ENCODE data around the gene FNDC3B.

Gene FNDC3B

DNA sequence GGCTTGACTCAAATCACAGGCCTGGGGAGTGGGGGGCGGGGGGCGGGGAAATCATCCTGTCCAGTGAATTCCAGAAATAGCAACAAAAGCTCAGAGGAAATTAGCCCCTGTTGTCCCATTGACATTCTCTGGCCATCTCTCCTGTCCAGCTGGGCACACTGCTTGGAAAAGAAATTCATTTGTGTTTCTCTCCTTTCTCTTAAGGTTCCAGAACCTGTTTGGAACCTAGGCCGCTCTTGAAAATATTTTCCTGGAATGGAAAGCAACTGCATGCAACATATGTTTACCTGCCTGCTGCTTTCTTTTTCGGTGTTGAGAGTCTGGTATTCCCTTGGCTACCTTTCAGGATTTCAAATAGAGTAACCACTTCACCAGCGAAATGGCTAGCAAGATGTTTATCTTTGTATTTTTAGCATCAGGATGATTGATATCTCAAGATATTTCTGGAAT, 239.8 kb downstream of the FNDC3B start:
- no peak for DNase-seq (ENCODE audit: low read depth in 3 of 3, low spot score in 1 of 3)

DNA sequence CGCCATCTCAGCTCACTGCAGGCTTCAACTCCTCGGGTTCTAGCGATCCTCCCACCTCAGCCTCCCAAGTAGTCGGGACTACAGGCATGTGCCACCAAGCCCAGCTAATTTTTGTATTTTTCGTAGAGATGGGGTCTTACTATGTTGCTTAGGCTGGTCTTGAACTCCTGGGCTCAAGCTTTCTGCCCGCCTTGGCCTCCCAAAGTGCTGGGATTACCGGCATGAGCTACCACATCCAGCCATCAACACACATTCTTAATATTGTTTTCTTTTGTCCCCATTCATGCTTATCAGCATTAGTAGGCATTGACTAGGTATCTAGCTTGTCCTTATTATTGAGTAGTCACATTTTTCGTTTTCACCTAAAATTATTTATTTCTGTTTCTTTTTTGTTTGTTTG, 240.6 kb downstream of the FNDC3B start:
- DNase-seq (ENCODE audit: low read depth in 3 of 3, low spot score in 1 of 3) = no peak

GRCh38 chr3:172280406-172281051, 241.2 kb downstream of the FNDC3B start:
- no peak for DNase-seq (ENCODE audit: low read depth in 3 of 3, low spot score in 1 of 3)

DNA sequence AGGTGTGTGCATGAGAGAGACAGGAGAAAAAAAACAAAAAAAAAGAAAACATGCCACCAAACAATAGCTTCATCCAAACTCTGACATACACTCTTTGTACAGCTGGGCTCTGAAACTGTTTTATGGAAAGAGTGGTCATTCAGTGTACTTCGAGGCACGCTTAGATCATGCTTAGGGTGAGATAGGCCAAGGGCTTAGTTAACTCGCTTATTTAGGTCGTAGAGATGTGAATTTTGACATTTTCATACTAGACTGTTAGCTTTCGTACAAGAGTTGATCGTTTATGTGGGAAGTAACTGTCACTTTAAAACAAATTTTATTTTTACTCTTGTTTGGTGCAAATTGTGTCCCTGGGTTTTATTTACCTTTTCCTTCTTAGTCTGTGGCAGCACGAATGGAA, 242.5 kb downstream of the FNDC3B start:
- no peak for DNase-seq (ENCODE audit: low read depth in 3 of 3, low spot score in 1 of 3)

- no peak for DNase-seq (ENCODE audit: low read depth in 3 of 3, low spot score in 1 of 3)
Measured at GRCh38 chr3:172282850-172283249, 243.5 kb downstream of the FNDC3B start.

GRCh38 chr3:172283841-172284357, 244.5 kb downstream of the FNDC3B start:
- no peak for DNase-seq (ENCODE audit: low read depth in 3 of 3, low spot score in 1 of 3)

DNA sequence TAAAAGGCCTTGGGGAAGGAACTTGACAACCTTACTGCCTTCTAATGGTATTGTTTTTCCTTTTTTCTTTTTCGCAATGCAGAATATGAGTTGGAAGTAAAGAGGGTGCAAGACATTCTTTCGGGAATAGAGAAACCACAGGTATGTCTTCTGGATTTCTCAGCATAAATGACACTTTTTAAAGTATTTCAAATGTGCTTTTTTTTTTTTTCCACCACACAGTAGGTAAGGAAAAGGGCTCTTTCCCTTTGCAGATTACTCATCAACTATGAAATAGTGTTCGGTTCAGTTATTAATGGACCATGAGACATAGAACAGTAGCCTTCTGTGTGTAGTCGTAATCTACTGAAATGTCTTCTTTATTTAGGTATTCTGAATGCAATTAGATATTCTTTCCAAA, 246.5 kb downstream of the FNDC3B start:
- DNase-seq (ENCODE audit: low read depth in 3 of 3, low spot score in 1 of 3) = no peak

GRCh38 chr3:172286548-172287148, 247.3 kb downstream of the FNDC3B start:
- DNase-seq (ENCODE audit: low read depth in 3 of 3, low spot score in 1 of 3) = no peak

GRCh38 chr3:172287937-172288477, 248.6 kb downstream of the FNDC3B start:
- no peak for DNase-seq (ENCODE audit: low read depth in 3 of 3, low spot score in 1 of 3)

DNA sequence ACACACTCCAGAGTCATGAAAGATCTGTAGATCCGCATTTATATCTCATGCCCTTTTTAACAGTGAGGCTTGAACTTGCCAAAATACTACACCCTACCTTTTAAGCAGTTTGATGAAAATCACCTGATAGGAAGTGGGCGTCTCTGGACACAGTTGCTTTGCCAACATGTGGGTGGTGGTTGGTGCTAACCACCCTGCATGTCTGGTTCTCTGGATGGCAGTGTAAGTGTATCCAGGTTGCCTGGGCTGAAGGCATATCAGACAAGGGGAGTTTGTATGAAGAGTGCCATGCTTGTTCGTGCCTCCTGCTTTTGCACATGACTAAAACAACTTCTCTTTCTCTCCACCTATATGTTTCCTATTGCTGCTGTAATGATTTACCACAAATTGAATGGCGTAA, 249.3 kb downstream of the FNDC3B start:
- no peak for DNase-seq (ENCODE audit: low read depth in 3 of 3, low spot score in 1 of 3)

GRCh38 chr3:172289583-172289982, 250.2 kb downstream of the FNDC3B start:
- no peak for DNase-seq (ENCODE audit: low read depth in 3 of 3, low spot score in 1 of 3)

- no peak for DNase-seq (ENCODE audit: low read depth in 3 of 3, low spot score in 1 of 3)
Measured at GRCh38 chr3:172290457-172290856, 251.1 kb downstream of the FNDC3B start.

DNA sequence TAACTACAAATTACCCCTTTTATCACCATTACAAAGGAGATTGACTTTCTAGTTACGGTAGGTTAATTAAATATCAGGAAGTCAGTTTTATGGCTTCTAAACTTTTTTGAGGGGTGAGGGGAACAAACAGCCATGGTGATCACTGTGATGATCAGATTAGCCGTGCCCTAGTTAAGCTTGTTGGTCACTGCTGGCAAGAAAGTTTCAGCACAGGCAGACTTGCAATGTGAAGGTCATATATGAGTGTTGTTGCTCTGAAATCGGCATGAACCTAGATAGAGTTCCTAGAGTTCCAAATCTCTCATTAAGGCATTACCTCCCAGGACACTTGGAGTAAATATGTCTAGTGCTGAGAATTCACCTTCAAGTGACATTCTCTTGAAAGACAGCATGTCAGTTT, 252.3 kb downstream of the FNDC3B start:
- DNase-seq (ENCODE audit: low read depth in 3 of 3, low spot score in 1 of 3) = no peak

- no peak for DNase-seq (ENCODE audit: low read depth in 3 of 3, low spot score in 1 of 3)
Measured at GRCh38 chr3:172292422-172292821, 253.0 kb downstream of the FNDC3B start.

- DNase-seq (ENCODE audit: low read depth in 3 of 3, low spot score in 1 of 3) = no peak
Measured at GRCh38 chr3:172293093-172293492, 253.7 kb downstream of the FNDC3B start.

DNA sequence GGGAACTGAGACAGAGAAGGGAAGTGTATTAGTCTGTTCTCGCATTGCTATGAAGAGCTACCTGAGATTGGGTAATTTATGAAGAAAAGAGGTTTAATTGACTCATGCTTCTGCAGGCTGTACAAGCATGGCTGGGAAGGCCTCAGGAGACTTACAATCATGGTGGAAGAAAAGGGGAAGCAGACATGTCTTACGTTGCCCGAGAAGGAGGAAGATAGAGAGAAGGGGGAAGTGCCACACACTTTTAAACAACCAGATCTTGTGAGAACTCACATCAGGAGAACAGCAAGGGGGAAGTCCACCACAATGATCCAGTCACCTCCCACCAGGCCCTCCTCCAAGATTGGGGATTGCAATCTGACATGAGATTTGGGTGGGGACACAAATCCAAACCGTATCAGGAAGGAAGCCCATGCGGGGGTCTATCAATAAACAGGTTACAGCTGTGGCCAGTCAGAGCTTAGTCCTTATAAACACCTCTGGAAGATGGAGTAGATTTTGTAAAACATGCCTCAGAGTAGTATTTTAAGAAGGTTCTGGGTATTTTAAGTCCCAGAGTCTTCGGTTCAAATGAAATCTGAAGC, 254.9 kb downstream of the FNDC3B start:
- DNase-seq (ENCODE audit: low read depth in 3 of 3, low spot score in 1 of 3) = no peak

GRCh38 chr3:172296248-172296974, 257.0 kb downstream of the FNDC3B start:
- no peak for DNase-seq (ENCODE audit: low read depth in 3 of 3, low spot score in 1 of 3)

GRCh38 chr3:172296975-172297332, 257.6 kb downstream of the FNDC3B start:
- no peak for DNase-seq (ENCODE audit: low read depth in 3 of 3, low spot score in 1 of 3)

- no peak for DNase-seq (ENCODE audit: low read depth in 3 of 3, low spot score in 1 of 3)
Measured at GRCh38 chr3:172298247-172298646, 258.9 kb downstream of the FNDC3B start.

DNA sequence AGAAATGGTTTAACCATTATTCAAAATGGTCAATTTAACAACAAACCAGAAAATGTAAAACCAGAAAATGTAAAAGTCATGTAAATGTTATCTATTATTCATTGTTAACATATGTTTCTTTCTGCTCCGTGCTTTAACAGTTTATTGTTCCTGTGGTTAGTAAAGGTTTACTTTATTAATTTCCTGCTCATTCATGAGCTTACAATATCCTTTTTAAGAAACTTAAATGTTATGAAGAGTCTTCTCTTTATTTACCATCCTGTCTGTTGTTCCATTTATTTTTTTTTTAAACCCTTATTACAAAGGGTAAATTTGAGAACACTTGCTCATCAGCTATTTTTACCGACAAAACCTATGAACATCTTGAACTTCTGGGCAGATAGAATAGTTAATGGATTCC, 260.8 kb downstream of the FNDC3B start:
- DNase-seq (ENCODE audit: low read depth in 3 of 3, low spot score in 1 of 3) = no peak

- no peak for DNase-seq (ENCODE audit: low read depth in 3 of 3, low spot score in 1 of 3)
Measured at GRCh38 chr3:172300862-172301261, 261.5 kb downstream of the FNDC3B start.

DNA sequence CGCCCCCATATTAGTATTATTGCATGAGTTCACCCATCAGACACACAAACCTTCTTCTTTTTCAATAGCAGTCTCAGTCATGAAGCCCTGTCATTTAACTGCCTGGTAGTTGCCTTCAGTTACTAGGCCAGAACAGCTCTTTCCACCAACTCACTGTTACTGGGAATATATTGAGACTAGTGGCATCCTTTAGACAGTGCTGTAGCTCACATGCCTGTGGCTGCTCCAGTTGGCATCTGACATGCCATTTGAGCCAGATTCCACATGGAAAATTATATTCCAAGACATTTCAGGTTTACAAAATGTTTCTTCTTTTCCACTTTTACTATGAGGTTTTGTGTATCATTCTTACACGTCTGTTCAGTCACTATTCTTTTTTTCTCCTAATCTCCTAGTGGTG, 262.8 kb downstream of the FNDC3B start:
- no peak for DNase-seq (ENCODE audit: low read depth in 3 of 3, low spot score in 1 of 3)
